GM18873 (cell line): Measurements from ENCODE around the gene POLE2.
"Not testable (repeated sequence)": the region's sequence is repeated elsewhere in the genome, so short reads cannot be mapped to it uniquely, and the experiment has no call there.

Experiments used
- ATAC-seq: cut with Tn5 transposase; IDR thresholded peaks from one replicate; pipeline ENCODE4 v1.9.1; 2021; ENCODE audit warnings: mild to moderate bottlenecking, moderate library complexity, moderate number of reproducible peaks; ENCODE audit not compliant: unreplicated experiment, low FRiP score

Gene POLE2

DNA sequence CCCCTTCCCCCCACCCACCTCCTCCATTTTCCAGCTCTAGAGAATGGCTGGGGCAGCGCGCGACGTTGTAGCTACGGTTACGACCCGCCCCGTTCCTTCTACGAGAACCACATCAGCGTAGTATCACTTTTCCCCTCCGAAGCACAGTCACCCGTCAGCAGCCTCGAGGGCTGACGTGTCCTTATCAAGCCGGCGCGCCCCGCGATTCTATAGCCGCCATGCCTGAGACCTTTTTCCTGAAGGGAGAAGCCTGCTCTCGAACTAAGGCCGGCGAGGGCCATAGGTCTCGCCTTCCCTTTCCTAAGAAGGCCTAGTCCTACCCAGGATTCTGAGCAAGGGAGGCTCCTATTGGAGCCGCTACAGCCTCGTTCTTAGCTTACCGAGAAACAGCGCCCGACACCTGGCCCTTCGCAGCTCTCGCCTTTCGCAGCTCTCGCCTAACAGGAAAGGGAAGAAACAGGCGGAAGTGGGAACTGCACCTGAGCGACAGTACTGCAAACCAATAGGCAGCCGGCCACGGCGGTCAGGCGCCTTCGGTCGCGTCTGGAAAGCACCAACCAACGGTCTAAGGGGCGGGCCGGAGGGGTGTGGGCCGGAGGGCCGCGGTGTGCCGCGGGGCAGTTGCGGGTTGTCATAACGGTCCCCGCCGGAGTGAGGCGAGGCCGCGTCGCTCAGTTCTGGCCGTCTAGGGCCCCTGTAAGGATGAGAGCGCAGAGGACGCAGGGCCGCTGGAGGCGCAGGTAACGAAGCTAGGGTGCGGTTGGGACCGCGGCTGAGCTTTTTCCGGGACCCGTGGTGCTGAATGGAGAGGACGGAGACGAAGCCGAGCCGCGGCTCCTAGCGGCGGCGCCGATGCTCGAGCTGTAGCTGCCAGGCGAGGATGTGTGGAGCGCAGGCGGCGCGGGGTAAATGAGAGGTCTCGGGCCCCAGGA is 67.6 kb downstream of the POLE2 start, which contains the start of the genes MGAT2 and RPL36AL:
TSS of gene MGAT2 (plus strand) at position 618 of the 932 bp plus-strand sequence. CDS start 470 bp downstream, outside the sequence.
TSS of gene RPL36AL (minus strand) at position 445 of the 932 bp plus-strand sequence. CDS start 1,522 bp downstream, outside the sequence.
- ATAC-seq, result peak; percentile 88

DNA sequence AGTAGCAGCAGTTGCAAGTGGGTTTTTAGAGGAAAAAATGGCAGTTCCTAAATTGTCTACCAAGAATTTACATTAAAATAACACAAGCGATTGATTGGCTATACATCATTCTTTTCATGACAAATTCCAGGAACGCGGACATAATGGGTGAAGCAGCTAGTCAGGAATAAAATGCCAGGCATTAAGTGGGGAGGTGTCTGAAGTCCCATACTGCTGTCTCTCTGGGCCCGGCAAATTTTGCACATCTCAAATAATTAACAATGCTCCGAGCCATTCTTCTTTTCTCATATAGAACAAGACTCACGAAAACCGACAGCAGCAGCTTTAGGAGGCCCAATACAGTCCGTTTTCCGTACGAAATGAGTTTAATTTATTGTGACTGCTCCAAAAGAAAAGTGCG is 68.3 kb downstream of the POLE2 start:
- no peak for ATAC-seq

DNA sequence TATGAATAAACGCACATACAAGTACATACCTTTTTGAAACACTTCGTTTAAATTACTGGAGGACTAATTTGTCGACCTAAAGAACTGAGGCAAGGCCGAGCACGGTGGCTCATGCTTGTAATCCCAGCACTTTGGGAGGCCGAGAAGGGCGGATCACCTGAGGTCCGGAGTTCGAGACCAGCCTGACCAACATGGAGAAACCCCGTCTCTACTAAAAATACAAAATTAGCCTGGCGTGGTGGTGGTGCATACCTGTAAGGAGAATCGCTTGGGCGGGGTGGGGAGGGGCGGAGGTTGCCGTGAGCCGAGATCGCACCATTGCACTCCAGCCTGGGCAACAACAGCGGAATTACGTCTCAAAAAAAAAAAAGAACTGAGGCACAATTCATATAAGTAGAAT is 68.7 kb downstream of the POLE2 start:
- not testable (repeated sequence) for ATAC-seq

DNA sequence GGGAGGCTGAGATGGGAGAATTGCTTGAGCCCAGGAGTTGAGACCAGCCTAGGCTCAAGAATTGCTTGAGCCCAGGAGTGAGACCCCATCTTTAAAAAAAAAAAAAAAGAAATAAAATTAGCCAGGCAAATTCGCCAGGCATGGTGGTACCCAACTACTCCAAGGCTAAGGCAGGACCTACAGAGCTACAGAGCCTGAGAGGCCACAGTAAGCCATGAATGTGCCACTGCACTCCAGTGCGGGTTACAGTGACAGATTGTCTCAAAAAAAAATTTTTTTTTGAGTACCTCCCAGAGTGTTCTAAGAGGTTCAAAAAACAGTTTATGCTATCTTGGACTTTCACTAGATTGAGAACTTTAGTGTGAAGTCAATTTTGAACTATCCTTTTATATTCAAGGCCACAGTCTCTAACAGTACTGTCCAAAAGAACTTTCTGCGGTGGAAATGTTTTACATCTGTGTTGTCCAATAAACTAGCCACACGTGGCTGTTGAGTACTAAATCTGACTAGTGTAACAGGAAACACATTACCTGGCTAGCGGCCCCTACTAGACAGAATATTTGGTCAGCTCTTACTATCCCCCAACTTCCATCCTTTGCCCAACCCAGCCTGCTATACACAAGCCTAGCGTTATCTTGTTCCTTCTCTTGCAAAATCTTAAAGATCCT is 70.0 kb downstream of the POLE2 start:
- no peak for ATAC-seq

DNA sequence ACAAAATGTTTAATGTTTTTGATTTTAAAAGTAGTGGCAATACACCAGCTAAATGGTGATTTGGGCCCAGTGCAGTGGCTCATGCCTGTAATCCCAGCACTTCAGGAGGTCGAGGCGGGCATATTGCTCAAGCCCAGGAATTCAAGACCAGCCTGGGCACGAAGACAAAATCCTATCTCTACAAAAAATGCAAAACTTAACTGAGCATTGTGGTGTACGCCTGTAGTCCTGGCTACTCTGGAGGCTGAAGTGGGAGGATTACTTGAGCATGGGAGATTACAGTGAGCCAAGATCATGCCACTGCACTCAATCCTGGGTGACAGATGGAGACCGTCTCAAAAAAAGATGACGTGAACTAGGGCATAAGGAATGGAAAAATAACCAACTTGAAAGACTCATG is 72.2 kb downstream of the POLE2 start:
- ATAC-seq, result no peak

DNA sequence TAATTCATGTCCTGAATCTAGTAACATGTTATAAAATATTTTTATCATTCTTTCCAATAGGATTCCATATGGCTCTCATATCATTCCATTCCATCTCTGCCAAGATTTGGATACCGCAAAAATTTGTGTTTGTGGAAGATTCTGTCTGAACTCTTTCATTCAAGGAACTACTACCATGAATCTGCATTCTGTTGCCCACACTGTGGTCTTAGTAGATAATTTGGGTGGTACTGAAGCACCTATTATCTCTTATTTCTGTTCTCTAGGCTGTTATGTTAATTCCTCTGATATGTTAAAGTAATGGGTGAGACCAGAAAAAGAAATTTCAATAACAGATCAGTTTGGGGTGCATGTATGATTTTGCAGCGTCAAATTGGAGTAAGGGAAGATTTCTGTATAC is 73.8 kb downstream of the POLE2 start:
- ATAC-seq, result no peak

DNA sequence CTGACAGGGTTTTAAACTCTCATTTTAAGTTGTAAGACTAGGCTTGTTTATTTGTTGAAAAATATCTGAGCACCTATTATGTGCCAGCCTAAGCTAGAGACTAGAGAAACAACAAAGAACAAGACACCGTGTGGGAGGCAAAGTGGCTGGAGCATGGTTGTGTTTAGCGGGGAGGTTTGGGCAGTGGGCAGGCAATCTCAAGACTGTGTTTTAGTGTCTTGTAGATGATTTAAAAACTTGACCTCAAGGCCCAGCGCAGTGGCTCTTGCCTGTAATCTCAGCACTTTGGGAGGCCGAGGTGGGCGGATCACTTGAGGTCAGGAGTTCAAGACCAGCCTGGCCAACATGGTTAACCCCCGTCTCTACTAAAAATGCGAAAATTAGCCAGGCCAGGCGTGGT is 75.3 kb downstream of the POLE2 start:
- ATAC-seq, result no peak

DNA sequence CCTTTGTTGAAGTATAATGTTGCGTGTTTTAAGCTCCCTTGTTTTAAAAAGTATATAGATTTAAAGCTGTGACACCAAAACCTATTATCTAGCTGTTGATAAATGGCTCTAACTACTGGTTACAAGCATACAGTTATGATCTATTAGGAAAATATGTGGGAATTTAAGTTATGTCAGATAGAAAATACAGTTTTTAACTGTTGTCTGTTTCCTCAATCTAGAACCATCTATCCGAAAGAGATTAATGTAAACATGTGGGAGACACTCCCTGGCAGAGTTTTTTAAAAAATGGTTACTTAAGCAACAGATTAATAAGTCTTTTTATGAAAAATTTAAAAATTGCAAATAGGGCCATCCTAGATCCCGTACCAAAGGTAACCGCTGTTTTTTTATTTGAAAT is 75.8 kb downstream of the POLE2 start:
- ATAC-seq, result no peak

DNA sequence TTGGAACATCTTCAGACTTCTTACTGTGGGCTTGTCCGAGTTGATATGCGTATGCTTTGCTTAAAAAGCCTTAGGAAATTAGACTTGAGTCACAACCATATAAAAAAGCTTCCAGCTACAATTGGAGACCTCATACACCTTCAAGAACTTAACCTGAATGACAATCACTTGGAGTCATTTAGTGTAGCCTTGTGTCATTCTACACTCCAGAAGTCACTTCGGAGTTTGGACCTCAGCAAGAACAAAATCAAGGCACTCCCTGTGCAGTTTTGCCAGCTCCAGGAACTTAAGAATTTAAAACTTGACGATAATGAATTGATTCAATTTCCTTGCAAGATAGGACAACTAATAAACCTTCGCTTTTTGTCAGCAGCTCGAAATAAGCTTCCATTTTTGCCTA is 80.4 kb downstream of the POLE2 start:
- no peak for ATAC-seq

DNA sequence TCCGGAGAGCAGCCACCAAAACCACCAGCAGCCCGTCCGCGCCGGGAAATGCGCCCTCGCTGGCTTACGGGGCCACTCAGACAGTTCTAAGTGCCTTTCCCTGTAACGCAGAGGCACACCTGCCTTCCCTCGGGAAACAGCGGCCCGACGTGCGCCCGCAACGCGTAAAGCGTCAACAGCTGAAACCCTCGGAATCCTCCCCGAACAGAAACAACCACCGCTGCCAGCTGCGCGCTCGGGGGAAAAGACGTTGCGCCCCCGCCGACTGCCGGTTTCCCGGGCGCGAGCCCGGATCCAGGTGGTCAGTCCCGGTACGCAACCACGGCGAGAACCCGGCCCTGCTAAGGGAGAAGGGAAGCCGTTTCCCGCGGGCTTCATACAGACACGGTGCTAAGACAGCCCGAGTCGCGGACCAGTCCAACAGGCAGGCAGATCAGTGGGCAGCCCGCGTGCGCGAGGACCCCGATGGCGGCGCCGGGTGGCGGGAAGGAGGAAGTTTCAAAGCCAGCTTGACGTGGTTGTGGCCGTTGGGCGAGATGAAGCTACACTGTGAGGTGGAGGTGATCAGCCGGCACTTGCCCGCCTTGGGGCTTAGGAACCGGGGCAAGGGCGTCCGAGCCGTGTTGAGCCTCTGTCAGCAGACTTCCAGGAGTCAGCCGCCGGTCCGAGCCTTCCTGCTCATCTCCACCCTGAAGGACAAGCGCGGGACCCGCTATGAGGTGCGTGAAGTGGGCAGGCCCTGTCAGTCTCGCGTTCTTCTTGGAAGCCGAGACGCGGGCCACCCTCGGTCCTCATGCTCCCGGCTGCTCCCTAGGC is 89.3 kb downstream of the POLE2 start, which contains the start of gene LRR1:
TSS of gene LRR1 (plus strand) at position 456 of the 816 bp plus-strand sequence. CDS start at position 537, 81 bp downstream.
- ATAC-seq, result peak; percentile 38

DNA sequence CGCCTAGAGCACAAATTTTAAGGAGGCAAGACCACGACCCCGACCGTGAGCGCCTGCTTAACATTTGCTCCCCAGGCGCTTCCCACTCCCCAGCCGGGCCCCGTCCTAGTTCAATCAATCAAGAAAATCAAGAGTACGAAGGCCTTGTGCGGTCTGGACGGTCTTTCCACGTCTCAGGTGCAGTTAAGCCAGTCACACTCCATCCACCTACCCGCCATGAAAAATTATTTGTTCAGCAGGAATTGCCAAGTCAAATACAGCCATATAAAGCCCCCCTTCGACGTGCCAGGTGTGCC is 89.9 kb downstream of the POLE2 start:
- no peak for ATAC-seq

DNA sequence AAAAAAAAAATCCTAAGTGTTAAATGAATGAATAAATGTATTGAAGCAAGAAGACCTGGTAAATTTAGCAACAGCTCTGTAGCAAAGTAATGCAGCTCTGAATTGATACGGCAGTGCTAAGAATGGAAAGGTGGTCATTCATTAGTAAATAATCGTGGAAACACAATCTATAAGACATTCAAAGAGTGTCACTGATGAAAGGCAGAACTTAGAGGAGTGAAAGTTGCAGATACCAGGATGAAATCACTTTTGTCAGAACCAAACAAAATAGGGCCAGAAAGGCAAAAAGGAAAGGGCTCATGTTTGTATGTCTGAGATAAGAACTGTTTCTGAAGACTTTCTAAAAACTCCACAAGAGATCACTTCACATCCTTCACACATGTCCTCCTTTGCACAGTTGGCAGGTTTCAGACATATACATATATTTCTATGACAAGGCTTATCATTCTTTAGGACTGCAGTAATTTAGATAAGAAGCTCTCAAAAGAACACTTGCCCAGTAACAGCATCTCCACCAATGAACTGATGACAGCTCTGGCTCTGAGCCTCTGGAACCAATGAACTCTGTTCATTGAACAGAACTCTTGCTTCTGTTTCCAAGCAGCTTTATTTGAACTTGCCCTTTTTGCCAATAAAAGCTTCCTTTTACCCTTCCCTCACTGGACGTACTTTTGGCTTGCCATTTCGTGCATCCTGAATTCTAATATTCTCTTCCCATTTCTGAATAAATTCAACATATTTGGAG is 93.5 kb downstream of the POLE2 start:
- no peak for ATAC-seq
